Trophoblast cell (in vitro differentiated cells and primary cell): Measurements from ENCODE around the gene SPATS2.
A peak's percentile ranks its signal among the peaks of the same experiment; 100 is the strongest.

Source experiments
- DNase-seq, 2 donors: peaks; one replicate each; pipeline ENCODE4 v3.0.0-alpha.2; 2016
- H2AFZ ChIP-seq: 2 replicates; pipeline ENCODE4 v1.6.1; 2013; ENCODE audit warnings: low read length, moderate library complexity, mild to moderate bottlenecking; ENCODE audit not compliant: insufficient read depth, poor library complexity
- H2AK5ac ChIP-seq: 2 replicates; pipeline ENCODE4 v1.6.1; 2013; ENCODE audit warnings: mild to moderate bottlenecking, low read length
- H2BK120ac ChIP-seq: 2 replicates; pipeline ENCODE4 v1.6.1; 2013; ENCODE audit warnings: low read length, mild to moderate bottlenecking, moderate library complexity; ENCODE audit not compliant: insufficient read depth, poor library complexity
- H2BK12ac ChIP-seq: 2 replicates; pipeline ENCODE4 v1.6.1; 2013; ENCODE audit warnings: mild to moderate bottlenecking, low read length, moderate library complexity
- H2BK5ac ChIP-seq: 2 replicates; pipeline ENCODE4 v1.6.1; 2013; ENCODE audit warnings: low read length, low read depth, moderate library complexity, mild to moderate bottlenecking; ENCODE audit not compliant: poor library complexity
- H3K14ac ChIP-seq: 2 replicates; pipeline ENCODE4 v1.6.1; 2013; ENCODE audit warnings: mild to moderate bottlenecking, low read length
- H3K18ac ChIP-seq: 2 replicates; pipeline ENCODE4 v1.6.1; 2013; ENCODE audit warnings: mild to moderate bottlenecking, low read length
- H3K23ac ChIP-seq: 2 replicates; pipeline ENCODE4 v1.6.1; 2013; ENCODE audit warnings: low read length
- H3K27ac ChIP-seq: 2 replicates; pipeline ENCODE4 v1.5.1; 2013; ENCODE audit warnings: low read depth, mild to moderate bottlenecking, inconsistent platforms, low read length, moderate library complexity
- H3K27me3 ChIP-seq: 2 replicates; pipeline ENCODE4 v1.6.1; 2013; ENCODE audit warnings: inconsistent platforms, mild to moderate bottlenecking, low read length, moderate library complexity; ENCODE audit not compliant: insufficient read depth
- H3K36me3 ChIP-seq, 2 experiments: 1 replicate in 1 of 2; 2 replicates in 1 of 2; pipeline ENCODE4 v1.6.1; 2013; ENCODE audit warnings: low read length in 2 of 2, mild to moderate bottlenecking in 2 of 2, moderate library complexity in 1 of 2; ENCODE audit not compliant: insufficient read depth in 2 of 2, control insufficient read depth in 1 of 2
- H3K4ac ChIP-seq: 2 replicates; pipeline ENCODE4 v1.6.1; 2013; ENCODE audit warnings: low read depth, mild to moderate bottlenecking, low read length, moderate library complexity
- H3K4me1 ChIP-seq, 2 experiments: 1 replicate in 1 of 2; 2 replicates in 1 of 2; pipeline ENCODE4 v1.6.1; 2013; ENCODE audit warnings: low read length in 2 of 2, mild to moderate bottlenecking in 2 of 2, moderate library complexity in 1 of 2; ENCODE audit not compliant: insufficient read depth in 2 of 2, control insufficient read depth in 1 of 2
- H3K4me2 ChIP-seq: 2 replicates; pipeline ENCODE4 v1.6.1; 2013; ENCODE audit warnings: inconsistent platforms, mild to moderate bottlenecking, low read length, moderate library complexity
- H3K4me3 ChIP-seq: 2 replicates; pipeline ENCODE4 v1.5.1; 2013; ENCODE audit warnings: mild to moderate bottlenecking, low read depth, low read length, inconsistent platforms
- H3K79me1 ChIP-seq: one replicate; pipeline ENCODE4 v1.6.1; 2013; ENCODE audit warnings: low read length
- H3K79me2 ChIP-seq: 2 replicates; pipeline ENCODE4 v1.6.1; 2013; ENCODE audit warnings: low read length, mild to moderate bottlenecking; ENCODE audit not compliant: control insufficient read depth, insufficient read depth, poor library complexity
- H3K9ac ChIP-seq: 2 replicates; pipeline ENCODE4 v1.6.1; 2013; ENCODE audit warnings: mild to moderate bottlenecking, low read length
- H3K9me3 ChIP-seq: 2 replicates; pipeline ENCODE4 v1.6.1; 2013; ENCODE audit warnings: low read depth, mild to moderate bottlenecking, control low read depth, inconsistent platforms, low read length; ENCODE audit not compliant: insufficient read depth
- H4K12ac ChIP-seq: 2 replicates; pipeline ENCODE4 v1.6.1; 2013; ENCODE audit warnings: low read depth, mild to moderate bottlenecking, low read length, moderate library complexity
- H4K8ac ChIP-seq: 2 replicates; pipeline ENCODE4 v1.6.1; 2013; ENCODE audit warnings: low read depth, mild to moderate bottlenecking, low read length, moderate library complexity
- H4K91ac ChIP-seq: one replicate; pipeline ENCODE4 v1.6.1; 2013; ENCODE audit warnings: low read depth, mild to moderate bottlenecking, low read length, moderate library complexity
- WGBS: extraction: QIAGEN DNeasy Blood & Tissue Kit; methylation state at CpG from one replicate; pipeline ENCODE4 v1.1.7; 2013; ENCODE audit warnings: missing lambda C conversion rate; ENCODE audit not compliant: insufficient read length, insufficient coverage; ENCODE audit errors: extremely low coverage; 5-methylcytosine and 5-hydroxymethylcytosine counted together

Gene SPATS2

DNA sequence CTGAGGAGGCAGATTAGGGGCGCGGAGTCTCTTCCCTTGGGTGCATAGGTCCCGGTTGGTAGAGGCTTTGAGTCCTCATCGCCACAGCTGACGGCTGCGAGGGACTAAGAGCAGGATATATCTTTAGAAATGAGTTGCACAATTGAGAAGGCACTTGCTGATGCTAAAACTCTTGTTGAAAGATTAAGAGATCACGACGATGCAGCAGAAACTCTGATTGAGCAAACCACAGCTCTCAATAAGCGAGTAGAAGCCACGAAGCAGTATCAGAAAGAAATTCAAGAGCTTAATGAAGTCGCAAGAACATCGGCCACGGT is 22.1 kb downstream of the SPATS2 start:
- DNase-seq = no peak
- Histone ChIP-seq H2BK5ac (no peak overlapping the region), H3K27me3 (no peaks in the 10 kb centered on the region), H3K79me2 (no peaks in the 10 kb centered on the region), H4K12ac (no peak overlapping the region), H3K27ac (no peak overlapping the region), H2AFZ (no peak overlapping the region), H2AK5ac (no peak overlapping the region), H3K4ac (no peak overlapping the region), H3K9ac (no peak overlapping the region), H3K4me3 (no peak overlapping the region), H3K18ac (no peak overlapping the region), H3K23ac (no peak overlapping the region), H2BK120ac (no peak overlapping the region), H3K14ac (no peak overlapping the region), H4K8ac (no peak overlapping the region), H3K4me2 (no peak overlapping the region), H2BK12ac (no peak overlapping the region), H3K9me3 (no peaks in the 10 kb centered on the region), H3K4me1 (no peaks in the 10 kb centered on the region), H4K91ac (no peak overlapping the region), H3K36me3 (peaks cover 3% of the 10 kb centered on the region in 2 experiments), H3K79me1 (no peaks in the 10 kb centered on the region)
- WGBS = no CpG with 5 or more reads among the region's 13 CpGs

DNA sequence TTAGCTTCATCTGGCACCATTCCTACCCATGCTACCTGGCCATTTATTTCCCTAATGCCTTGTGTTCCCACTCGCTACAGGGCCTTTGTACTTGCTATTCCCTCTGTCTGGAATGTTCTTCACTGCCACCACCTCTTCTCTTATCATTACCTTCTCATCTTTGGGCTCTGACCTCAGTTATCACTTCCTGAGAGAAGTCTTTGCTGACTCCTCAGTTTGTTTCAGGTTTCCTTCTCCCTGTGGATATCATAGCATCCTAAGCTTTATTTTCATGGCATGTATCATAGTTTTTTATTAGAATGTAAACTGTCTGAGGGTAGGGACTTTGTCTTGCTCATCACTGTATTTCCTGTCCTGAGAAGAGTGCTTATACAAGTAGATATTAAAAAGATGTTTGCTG is 29.7 kb downstream of the SPATS2 start:
- Histone ChIP-seq H4K12ac (no peak overlapping the region), H4K8ac (no peak overlapping the region), H2AFZ (no peak overlapping the region), H3K4ac (no peak overlapping the region), H3K18ac (no peak overlapping the region), H3K27ac (no peak overlapping the region), H3K14ac (no peak overlapping the region), H2AK5ac (no peak overlapping the region), H2BK120ac (no peak overlapping the region), H4K91ac (no peak overlapping the region), H3K23ac (no peak overlapping the region), H3K9ac (no peak overlapping the region), H2BK5ac (no peak overlapping the region), H3K4me1 (no peaks in the 10 kb centered on the region), H3K79me2 (no peaks in the 10 kb centered on the region), H2BK12ac (no peak overlapping the region), H3K4me2 (no peak overlapping the region), H3K36me3 (no peaks in the 10 kb centered on the region), H3K4me3 (no peak overlapping the region), H3K27me3 (no peaks in the 10 kb centered on the region), H3K79me1 (no peaks in the 10 kb centered on the region), H3K9me3 (peaks cover 2% of the 10 kb centered on the region)
- DNase-seq = no peak
- no CpG with 5 or more reads among the region's 1 CpG for WGBS

DNA sequence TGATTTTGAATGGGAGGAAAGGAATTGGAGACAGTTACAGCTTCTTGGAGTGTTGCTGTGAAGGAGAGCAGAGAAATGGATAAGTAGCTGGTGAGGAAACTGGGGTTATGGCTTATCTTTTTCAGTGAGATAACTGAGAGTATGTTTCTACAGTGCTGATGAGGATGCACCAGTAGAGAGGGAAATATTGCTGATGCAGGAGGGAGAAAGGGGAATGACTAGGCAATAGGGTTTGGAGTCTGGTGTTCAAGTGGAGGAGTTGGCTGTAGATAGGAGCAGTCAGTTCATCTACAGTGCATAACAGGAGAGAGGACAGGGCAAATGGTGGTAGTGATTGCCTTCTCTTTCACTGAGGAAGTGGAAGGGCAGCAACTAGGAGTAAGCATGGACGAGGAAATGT is 33.0 kb downstream of the SPATS2 start:
- Histone ChIP-seq H3K27me3 (no peaks in the 10 kb centered on the region), H3K4ac (no peak overlapping the region), H2BK5ac (no peak overlapping the region), H4K8ac (no peak overlapping the region), H3K9me3 (peaks cover 2% of the 10 kb centered on the region), H3K18ac (no peak overlapping the region), H2BK12ac (no peak overlapping the region), H2AFZ (no peak overlapping the region), H3K23ac (no peak overlapping the region), H2AK5ac (no peak overlapping the region), H3K36me3 (no peaks in the 10 kb centered on the region), H3K4me3 (no peak overlapping the region), H3K4me2 (no peak overlapping the region), H3K14ac (no peak overlapping the region), H2BK120ac (no peak overlapping the region), H3K9ac (no peak overlapping the region), H4K91ac (no peak overlapping the region), H3K79me1 (no peaks in the 10 kb centered on the region), H4K12ac (no peak overlapping the region), H3K4me1 (peaks cover 0 to 2% of the 10 kb centered on the region in 2 experiments), H3K79me2 (no peaks in the 10 kb centered on the region), H3K27ac (no peak overlapping the region)
- no CpG with 5 or more reads among the region's 1 CpG for WGBS
- no peak for DNase-seq

DNA sequence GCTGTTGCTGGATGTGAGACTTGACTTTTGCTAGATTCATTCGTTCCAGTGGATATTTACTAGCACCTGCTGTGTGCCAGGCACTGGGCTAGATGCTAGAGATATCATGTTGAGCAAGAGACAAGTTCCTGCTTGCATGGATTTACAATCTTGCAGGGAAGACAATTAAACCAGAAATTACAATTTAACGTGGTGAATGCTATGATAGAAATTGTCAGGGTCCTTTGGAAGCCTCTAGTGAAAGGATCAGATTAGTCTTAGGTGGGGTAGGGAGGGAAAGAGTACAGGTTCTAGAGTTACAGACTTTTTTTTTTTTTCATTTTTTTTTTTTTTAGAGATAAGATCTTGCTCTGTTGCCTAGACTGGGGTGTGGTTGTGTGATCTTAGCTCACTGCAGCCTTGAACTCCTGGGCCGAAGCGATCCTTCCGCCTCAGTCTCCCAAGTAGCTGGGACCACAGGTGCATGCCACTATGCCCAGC is 36.7 kb downstream of the SPATS2 start:
- H3K4me3 ChIP-seq = no peak overlapping the region
- no peak overlapping the region for H2BK120ac ChIP-seq
- H3K4ac ChIP-seq = no peak overlapping the region
- H3K79me1 ChIP-seq = no peaks in the 10 kb centered on the region
- no CpG with 5 or more reads among the region's 5 CpGs for WGBS
- no peak overlapping the region for H3K4me2 ChIP-seq
- H4K8ac ChIP-seq = no peak overlapping the region
- H4K91ac ChIP-seq = no peak overlapping the region
- peak in 1 of 2 donors; percentile 48 for DNase-seq
- H2BK5ac ChIP-seq = no peak overlapping the region
- H2AFZ ChIP-seq = no peak overlapping the region
- H3K27me3 ChIP-seq = no peaks in the 10 kb centered on the region
- H3K36me3 ChIP-seq = no peaks in the 10 kb centered on the region
- H3K79me2 ChIP-seq = no peaks in the 10 kb centered on the region
- H3K27ac ChIP-seq = no peak overlapping the region
- H3K23ac ChIP-seq = no peak overlapping the region
- peaks cover 2% of the 10 kb centered on the region in 2 experiments for H3K4me1 ChIP-seq
- H3K9ac ChIP-seq = no peak overlapping the region
- H2AK5ac ChIP-seq = no peak overlapping the region
- no peak overlapping the region for H3K18ac ChIP-seq
- no peak overlapping the region for H2BK12ac ChIP-seq
- no peak overlapping the region for H4K12ac ChIP-seq
- H3K9me3 ChIP-seq = peaks cover 2% of the 10 kb centered on the region
- H3K14ac ChIP-seq = no peak overlapping the region
